K562 (cell line): Measurements from ENCODE around the gene HLA-E. TPM values are rescaled to one million over a fixed set of nuclear protein-coding genes. Genes with fewer than 3 reads are reported as not detected.
"Not testable (repeated sequence)": the region's sequence is repeated elsewhere in the genome, so short reads cannot be mapped to it uniquely, and the experiment has no call there.

ENCODE experiments used
- ATAC-seq: fragments of 200-7000 bp; cut with Tn5 transposase; 3 replicates; pipeline ENCODE4 v1.9.1; 2020; ENCODE audit warnings: moderate library complexity
- BruUV-seq: library from RNA; stranded (reverse); fragments of 400-500 nt; replicated peaks from 2 replicates; lab custom pipeline; 2021; lab: Mats Ljungman, UMichigan
- CTCF ChIA-PET: fragments of 300-600 bp; formaldehyde crosslinking; extraction: SDS; loops from one replicate; lab custom pipeline; 2021; ENCODE audit warnings: low intra/inter-chr PET ratio; lab: Yijun Ruan, JAX
- POLR2A ChIA-PET: fragments of 300-600, 350-650 bp; sonication (Branson Sonifier 250); formaldehyde crosslinking; extraction: SDS; loops from one replicate; lab custom pipeline; 2021; ENCODE audit warnings: antibody characterized with exemption, inconsistent platforms; lab: Yijun Ruan, JAX
- DNase-seq, 4 experiments: peaks; one replicate each; pipeline versions ENCODE4 v3.0.0 to v3.0.0-alpha.2; 2011 to 2018; ENCODE audit warnings: low spot score in 3 of 4, mixed read lengths in 3 of 4; ENCODE audit errors: extremely low read depth in 1 of 4
- FAIRE-seq: peaks from 2 replicates; lab custom pipeline; 2011; peaks lifted over from hg19 to GRCh38; lab: Jason Lieb, UNC
- H2AFZ ChIP-seq: 2 replicates; pipeline ENCODE4 v1.6.0; 2011; ENCODE audit warnings: low read depth, low read length, control low read depth, inconsistent platforms
- H3K27ac ChIP-seq: fragments of 200-600 bp; 3 replicates; pipeline ENCODE4 v1.8.0; 2011; ENCODE audit warnings: low read depth, mild to moderate bottlenecking, control low read depth, inconsistent platforms, low read length, moderate library complexity, mixed read lengths; ENCODE audit errors: extremely low read depth
- H3K27me3 ChIP-seq, 2 experiments: fragments of 300-600 bp in 1 of 2; 2 replicates in 1 of 2; 3 replicates in 1 of 2; pipeline versions ENCODE4 v1.6.0 to v1.8.0; 2011; ENCODE audit warnings: inconsistent platforms in 2 of 2, low read length in 2 of 2, mild to moderate bottlenecking in 1 of 2, mixed read lengths in 1 of 2, moderate library complexity in 1 of 2; ENCODE audit not compliant: control insufficient read depth in 2 of 2, insufficient read depth in 2 of 2
- H3K36me3 ChIP-seq: fragments of 300-600 bp; 3 replicates; pipeline ENCODE4 v1.8.0; 2011; ENCODE audit warnings: mild to moderate bottlenecking, low read length, inconsistent platforms; ENCODE audit not compliant: control insufficient read depth, insufficient read depth
- H3K4me1 ChIP-seq, 2 experiments: fragments of 200-600 bp in 1 of 2; replicated peaks in 1 of 2; 2 replicates in 1 of 2; 3 replicates in 1 of 2; pipeline versions ENCODE4 v1.5.1 to v1.8.0; 2011; ENCODE audit warnings: inconsistent platforms in 2 of 2, low read length in 2 of 2, mild to moderate bottlenecking in 1 of 2, mixed read lengths in 1 of 2, moderate library complexity in 1 of 2; ENCODE audit not compliant: control insufficient read depth in 2 of 2, insufficient read depth in 2 of 2
- H3K4me2 ChIP-seq: 2 replicates; pipeline ENCODE4 v1.6.1; 2011; ENCODE audit warnings: low read length, control low read depth, inconsistent platforms, mixed read lengths; ENCODE audit not compliant: insufficient read depth
- H3K4me3 ChIP-seq: fragments of 200-600 bp; sonication (generic), shearing (Covaris generic); 2 replicates; pipeline ENCODE4 v1.5.1; 2016; ENCODE audit warnings: control low read depth, inconsistent platforms
- H3K79me2 ChIP-seq: fragments of 200-600 bp; 3 replicates; pipeline ENCODE4 v1.8.0; 2011; ENCODE audit warnings: low read length, inconsistent platforms; ENCODE audit not compliant: control insufficient read depth, insufficient read depth
- H3K9ac ChIP-seq, 2 experiments: 2 replicates each; pipeline versions ENCODE4 v1.6.0 to v1.6.1; 2011; ENCODE audit warnings: low read depth in 2 of 2, low read length in 2 of 2, control low read depth in 1 of 2, inconsistent platforms in 1 of 2, mild to moderate bottlenecking in 1 of 2, mixed read lengths in 1 of 2; ENCODE audit not compliant: insufficient read depth in 1 of 2
- H3K9me1 ChIP-seq: one replicate; pipeline ENCODE4 v1.6.0; 2011; ENCODE audit warnings: inconsistent platforms, mild to moderate bottlenecking, low read length, moderate library complexity; ENCODE audit not compliant: control insufficient read depth, insufficient read depth
- H3K9me3 ChIP-seq: replicated peaks from 2 replicates; pipeline ENCODE4 v1.5.1; 2011; ENCODE audit warnings: low read depth, low read length, inconsistent platforms; ENCODE audit not compliant: control insufficient read depth, insufficient read depth
- H4K20me1 ChIP-seq: replicated peaks from 2 replicates; pipeline ENCODE4 v1.6.1; 2011; ENCODE audit warnings: low read length, inconsistent platforms, mixed read lengths; ENCODE audit not compliant: control insufficient read depth, insufficient read depth
- GTF2E2 ChIP-seq: fragments of 200-800 bp; sonication (Bioruptor generic); IDR thresholded peaks from 2 replicates; pipeline ENCODE4 v1.6.1; 2016; ENCODE audit warnings: missing genetic modification characterization, missing compliant biosample characterization
- POLR3A ChIP-seq: IDR thresholded peaks from 2 replicates; pipeline ENCODE4 v1.6.1; 2011; ENCODE audit warnings: borderline replicate concordance, mild to moderate bottlenecking, moderate library complexity; ENCODE audit not compliant: insufficient read length, insufficient read depth; ENCODE audit errors: extremely low read depth
- WGBS: fragments of 100-300 bp; shearing (Covaris generic); methylation state at CpG from one replicate; pipeline ENCODE4 v1.1.6; 2016; ENCODE audit warnings: low coverage, mixed read lengths; ENCODE audit not compliant: insufficient coverage; ENCODE audit errors: missing lambda C conversion rate; 5-methylcytosine and 5-hydroxymethylcytosine counted together
- in situ Hi-C: fragments of 300-500 bp; cut with MboI; formaldehyde crosslinking; loops from 4 replicates; pipeline ENCODE4 v1.15.0; 2018; ENCODE audit warnings: inconsistent platforms, mixed read lengths
- intact Hi-C: fragments of 100-400 bp; cut with micrococcal nuclease; formaldehyde crosslinking; loops from 2 replicates; pipeline ENCODE4 v1.14.2; 2022
- polyA plus RNA-seq, 8 experiments: library from polyadenylated mRNA; depleted of rRNA in 4 of 8; stranded (reverse) in 5 of 8; unstranded in 3 of 8; fragments of >200 nt; fragmentation: Nextera tagmentation in 2 of 8; fragmentation: Illumina TruSeq in 1 of 8; extraction: Ambion mirVana in 2 of 8; extraction: Trizol in 1 of 8; gene quantifications; 2 replicates each; pipeline versions ENCODE4 v1.2.1 to v1.2.3, GENCODE V29; 2011 to 2014; ENCODE audit warnings: inconsistent platforms in 1 of 8, missing spikeins in 1 of 8
- total RNA-seq, 7 experiments: library from RNA; depleted of rRNA in 6 of 7; stranded (reverse); fragments of >200 nt in 6 of 7; fragmentation: Illumina TruSeq in 2 of 7; extraction: Trizol in 2 of 7; gene quantifications; 2 replicates each; pipeline versions ENCODE4 v1.2.1 to v1.2.3, GENCODE V29; 2011 to 2021; ENCODE audit warnings: low replicate concordance in 1 of 7
- TF ChIP-seq, protein P1 (sequence below), 3 experiments: fragments of 200-800 bp in 1 of 3; fragments of 250-450 bp in 1 of 3; fragments of 450-650 bp in 1 of 3; sonication (Bioruptor Pico) in 1 of 3; sonication (Bioruptor generic) in 1 of 3; formaldehyde crosslinking in 1 of 3; IDR thresholded peaks; 2 replicates each; pipeline versions ENCODE4 v1.6.1 to v1.8.0; 2016 to 2022; ENCODE audit warnings: mild to moderate bottlenecking in 2 of 3, missing genetic modification characterization in 2 of 3, missing compliant biosample characterization in 1 of 3, moderate library complexity in 1 of 3
- TF ChIP-seq, protein P2 (sequence below): IDR thresholded peaks from 2 replicates; pipeline ENCODE4 v1.6.1; 2016; ENCODE audit warnings: missing genetic modification characterization, missing compliant biosample characterization

The HLA-E gene
- total and polyA plus RNA-seq, 9 of the 15 experiments (the other 6 are each of a cell fraction or from before 2014, with no cell fraction given): 3.2 to 39.9 (median 26.8) TPM

DNA sequence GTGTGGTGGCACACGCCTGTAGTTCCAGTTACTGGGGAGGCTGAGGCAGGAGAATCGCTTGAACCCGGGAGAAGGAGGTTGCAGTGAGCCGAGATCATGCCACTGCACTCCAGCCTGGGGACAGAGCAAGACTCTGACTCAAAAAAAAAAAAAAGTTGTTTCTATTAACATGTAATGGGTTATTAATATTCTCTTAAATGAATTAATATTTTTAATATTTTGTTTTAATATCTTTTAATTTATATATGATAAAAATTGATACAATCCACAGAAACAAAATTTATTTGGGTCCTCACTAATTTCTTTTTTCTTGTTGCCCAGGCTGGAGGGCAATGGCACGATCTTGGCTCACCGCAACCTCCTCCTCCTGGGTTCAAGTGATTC, 620 bp upstream of the HLA-E start:
- in situ Hi-C loops, FAIRE-seq, ATAC-seq, H4K20me1 ChIP-seq, H3K9me1 ChIP-seq, H3K9me3 ChIP-seq, intact Hi-C loops: not testable (repeated sequence)
- Histone ChIP-seq H3K36me3 (peaks cover 19% of the 10 kb centered on the region), H3K4me1 (peaks cover 7 to 18% of the 10 kb centered on the region in 2 experiments; a peak in 4 of 5 replicates), H2AFZ (peak overlapping the region; percentile 69), H3K9ac (peak overlapping the region; percentile 54 to 55; a peak in 3 of 4 replicates), H3K4me3 (peak overlapping the region; percentile 49), H3K4me2 (peak overlapping the region; percentile 93)
- CTCF ChIA-PET: interaction anchor here (0.8 kb wide), 1 partner anchor 56 kb away, joined by 4 read pairs; no protein-coding TSS in a partner anchor
- WGBS: 94% methylated on average over 6 of the region's 6 CpGs
- TF ChIP-seq, protein P1, sequence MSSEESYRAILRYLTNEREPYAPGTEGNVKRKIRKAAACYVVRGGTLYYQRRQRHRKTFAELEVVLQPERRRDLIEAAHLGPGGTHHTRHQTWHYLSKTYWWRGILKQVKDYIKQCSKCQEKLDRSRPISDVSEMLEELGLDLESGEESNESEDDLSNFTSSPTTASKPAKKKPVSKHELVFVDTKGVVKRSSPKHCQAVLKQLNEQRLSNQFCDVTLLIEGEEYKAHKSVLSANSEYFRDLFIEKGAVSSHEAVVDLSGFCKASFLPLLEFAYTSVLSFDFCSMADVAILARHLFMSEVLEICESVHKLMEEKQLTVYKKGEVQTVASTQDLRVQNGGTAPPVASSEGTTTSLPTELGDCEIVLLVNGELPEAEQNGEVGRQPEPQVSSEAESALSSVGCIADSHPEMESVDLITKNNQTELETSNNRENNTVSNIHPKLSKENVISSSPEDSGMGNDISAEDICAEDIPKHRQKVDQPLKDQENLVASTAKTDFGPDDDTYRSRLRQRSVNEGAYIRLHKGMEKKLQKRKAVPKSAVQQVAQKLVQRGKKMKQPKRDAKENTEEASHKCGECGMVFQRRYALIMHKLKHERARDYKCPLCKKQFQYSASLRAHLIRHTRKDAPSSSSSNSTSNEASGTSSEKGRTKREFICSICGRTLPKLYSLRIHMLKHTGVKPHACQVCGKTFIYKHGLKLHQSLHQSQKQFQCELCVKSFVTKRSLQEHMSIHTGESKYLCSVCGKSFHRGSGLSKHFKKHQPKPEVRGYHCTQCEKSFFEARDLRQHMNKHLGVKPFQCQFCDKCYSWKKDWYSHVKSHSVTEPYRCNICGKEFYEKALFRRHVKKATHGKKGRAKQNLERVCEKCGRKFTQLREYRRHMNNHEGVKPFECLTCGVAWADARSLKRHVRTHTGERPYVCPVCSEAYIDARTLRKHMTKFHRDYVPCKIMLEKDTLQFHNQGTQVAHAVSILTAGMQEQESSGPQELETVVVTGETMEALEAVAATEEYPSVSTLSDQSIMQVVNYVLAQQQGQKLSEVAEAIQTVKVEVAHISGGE (CRISPR knock-in tag; IDR thresholded peaks at IDR 0.05): 0 out of 6 replicates have a peak, but pooled peaks of 1 of the 3 experiments have one; percentile 21
- TF ChIP-seq GTF2E2 (tag): 0 out of 2 replicates have a peak, but pooled peaks have one; percentile 55
- TF ChIP-seq POLR3A: peak; percentile 46
- TF ChIP-seq, protein P2, sequence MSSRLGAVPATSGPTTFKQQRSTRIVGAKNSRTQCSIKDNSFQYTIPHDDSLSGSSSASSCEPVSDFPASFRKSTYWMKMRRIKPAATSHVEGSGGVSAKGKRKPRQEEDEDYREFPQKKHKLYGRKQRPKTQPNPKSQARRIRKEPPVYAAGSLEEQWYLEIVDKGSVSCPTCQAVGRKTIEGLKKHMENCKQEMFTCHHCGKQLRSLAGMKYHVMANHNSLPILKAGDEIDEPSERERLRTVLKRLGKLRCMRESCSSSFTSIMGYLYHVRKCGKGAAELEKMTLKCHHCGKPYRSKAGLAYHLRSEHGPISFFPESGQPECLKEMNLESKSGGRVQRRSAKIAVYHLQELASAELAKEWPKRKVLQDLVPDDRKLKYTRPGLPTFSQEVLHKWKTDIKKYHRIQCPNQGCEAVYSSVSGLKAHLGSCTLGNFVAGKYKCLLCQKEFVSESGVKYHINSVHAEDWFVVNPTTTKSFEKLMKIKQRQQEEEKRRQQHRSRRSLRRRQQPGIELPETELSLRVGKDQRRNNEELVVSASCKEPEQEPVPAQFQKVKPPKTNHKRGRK (tag): peak; percentile 53; the same call in 1 of the 2 replicates
- TF ChIP-seq, all 486 proteins: peak for 4; not testable (repeated sequence) for 482
- H3K79me2 ChIP-seq, POLR2A ChIA-PET, H3K27me3 ChIP-seq, BruUV-seq, DNase-seq: not testable (repeated sequence)
- peak overlapping the region; percentile 51; the same call in 2 of the 3 replicates for H3K27ac ChIP-seq
